ENCODE results near the gene ADARB1. TPM values are rescaled to one million over a fixed set of nuclear protein-coding genes. Genes with fewer than 3 reads are reported as not detected.

Gene ADARB1
- total RNA-seq, 1 experiment from 2014 or later = 12.1 TPM

GRCh38 chr21:45090966-45091365, 16.6 kb downstream of the ADARB1 start:
- Histone ChIP-seq H3K4me3 (no peak overlapping the region), H3K4me1 (replicated peaks; ENCODE audit: insufficient read depth) (no peaks in the 10 kb centered on the region), H3K4me2 (no peak overlapping the region), H4K20me1 (ENCODE audit: insufficient read depth) (no peaks in the 10 kb centered on the region), H3K79me2 (ENCODE audit: low read depth) (no peaks in the 10 kb centered on the region), H3K9me3 (ENCODE audit: insufficient read depth, low read depth) (no peaks in the 10 kb centered on the region), H3K27me3 (ENCODE audit: insufficient read depth, low read depth) (no peaks in the 10 kb centered on the region), H2AFZ (no peak overlapping the region), H3K9me2 (ENCODE audit: insufficient read depth) (no peaks in the 10 kb centered on the region), H3F3A (ENCODE audit: insufficient read depth, low read depth) (no peaks in the 10 kb centered on the region), H3K27ac (no peak overlapping the region), H3K36me3 (ENCODE audit: low read depth) (no peaks in the 10 kb centered on the region)
- TF ChIP-seq CTCF (conservative IDR thresholded peaks at IDR 0.05) (no peak), EZH2 (IDR thresholded peaks at IDR 0.05; ENCODE audit: low read depth) (no peak)
- intact Hi-C loops (cut with micrococcal nuclease; ENCODE audit: unreplicated experiment) = no loop called here
- POLR2A ChIA-PET (ENCODE audit: unreplicated experiment) = interaction anchor here (0.6 kb wide), 1 partner anchor 9 kb away, joined by 4 read pairs; no protein-coding TSS in a partner anchor
- DNase-seq = no peak
- CTCF ChIA-PET = no interaction called here
- no TSS peak for BruUV-seq (replicated peaks)

- Histone ChIP-seq H3K36me3 (ENCODE audit: low read depth) (no peaks in the 10 kb centered on the region), H3K79me2 (ENCODE audit: low read depth) (no peaks in the 10 kb centered on the region), H3F3A (ENCODE audit: insufficient read depth, low read depth) (no peaks in the 10 kb centered on the region), H3K27ac (no peak overlapping the region), H3K4me2 (no peak overlapping the region), H3K9me3 (ENCODE audit: insufficient read depth, low read depth) (no peaks in the 10 kb centered on the region), H3K9me2 (ENCODE audit: insufficient read depth) (no peaks in the 10 kb centered on the region), H4K20me1 (ENCODE audit: insufficient read depth) (no peaks in the 10 kb centered on the region), H3K4me1 (replicated peaks; ENCODE audit: insufficient read depth) (no peaks in the 10 kb centered on the region), H2AFZ (no peak overlapping the region), H3K4me3 (no peak overlapping the region), H3K27me3 (ENCODE audit: insufficient read depth, low read depth) (no peaks in the 10 kb centered on the region)
- no peak for DNase-seq
- TF ChIP-seq CTCF (conservative IDR thresholded peaks at IDR 0.05) (no peak), EZH2 (IDR thresholded peaks at IDR 0.05; ENCODE audit: low read depth) (no peak)
- BruUV-seq (replicated peaks) = no TSS peak
- ChIA-PET POLR2A (ENCODE audit: unreplicated experiment) (interaction anchor here (0.5 to 0.6 kb wide), 2 partner anchors 8 to 553 kb away, joined by 4 read pairs; no protein-coding TSS in a partner anchor), CTCF (no interaction called here)
- intact Hi-C loops (cut with micrococcal nuclease; ENCODE audit: unreplicated experiment) = no loop called here
Observed at GRCh38 chr21:45091550-45092322, 17.4 kb downstream of the ADARB1 start.

- BruUV-seq (replicated peaks) = no TSS peak
- no peak overlapping the region for H3K4me2 ChIP-seq
- CTCF ChIA-PET = no interaction called here
- H3K27ac ChIP-seq = no peak overlapping the region
- no peaks in the 10 kb centered on the region for H3K9me2 ChIP-seq (ENCODE audit: insufficient read depth)
- intact Hi-C loops (cut with micrococcal nuclease; ENCODE audit: unreplicated experiment) = no loop called here
- H3K9me3 ChIP-seq (ENCODE audit: insufficient read depth, low read depth) = no peaks in the 10 kb centered on the region
- no peaks in the 10 kb centered on the region for H3K36me3 ChIP-seq (ENCODE audit: low read depth)
- no peak overlapping the region for H2AFZ ChIP-seq
- DNase-seq = no peak
- no peaks in the 10 kb centered on the region for H3K27me3 ChIP-seq (ENCODE audit: insufficient read depth, low read depth)
- no peaks in the 10 kb centered on the region for H3K4me1 ChIP-seq (replicated peaks; ENCODE audit: insufficient read depth)
- H3K79me2 ChIP-seq (ENCODE audit: low read depth) = no peaks in the 10 kb centered on the region
- no peak for TF ChIP-seq CTCF (conservative IDR thresholded peaks at IDR 0.05)
- no peak for TF ChIP-seq EZH2 (IDR thresholded peaks at IDR 0.05; ENCODE audit: low read depth)
- POLR2A ChIA-PET (ENCODE audit: unreplicated experiment) = no interaction called here
- H4K20me1 ChIP-seq (ENCODE audit: insufficient read depth) = no peaks in the 10 kb centered on the region
- H3F3A ChIP-seq (ENCODE audit: insufficient read depth, low read depth) = no peaks in the 10 kb centered on the region
- H3K4me3 ChIP-seq = no peak overlapping the region
Observed at GRCh38 chr21:45093035-45093532, 18.7 kb downstream of the ADARB1 start.
